Vagina (tissue), 2 donors: ENCODE results near the gene PAPSS1. TPM values are rescaled to one million over a fixed set of nuclear protein-coding genes. Genes with fewer than 3 reads are reported as not detected.

ENCODE experiments used
- DNase-seq, 2 donors: peaks; one replicate each; pipeline ENCODE4 v3.0.0-alpha.2; 2017; ENCODE audit errors: extremely low spot score in 2 of 2
- H3K27ac ChIP-seq: fragments of 200-600 bp; sonication (generic); one replicate; pipeline ENCODE4 v1.5.1; 2019
- H3K27me3 ChIP-seq: fragments of 200-600 bp; sonication (generic); one replicate; pipeline ENCODE4 v1.5.1; 2019
- H3K36me3 ChIP-seq, 2 donors: fragments of 200-600 bp; sonication (generic); one replicate each; pipeline ENCODE4 v1.5.1; 2017 to 2019
- H3K4me1 ChIP-seq: fragments of 200-600 bp; sonication (generic); one replicate; pipeline ENCODE4 v1.5.1; 2019
- H3K4me3 ChIP-seq, 2 donors: fragments of 200-600 bp; sonication (generic); 1 replicate in 1 of 2; 2 replicates in 1 of 2; pipeline ENCODE4 v1.5.1; 2016 to 2019
- H3K9me3 ChIP-seq: fragments of 200-600 bp; sonication (generic); one replicate; pipeline ENCODE4 v1.5.1; 2019
- CTCF ChIP-seq, 3 experiments: fragments of 450-650 bp in 2 of 3; fragments of 200-600 bp in 1 of 3; sonication (generic) in 1 of 3; IDR thresholded peaks; one replicate each; pipeline ENCODE4 v1.5.1; 2017 to 2019; ENCODE audit warnings: antibody characterized with exemption in 3 of 3, mild to moderate bottlenecking in 2 of 3, moderate library complexity in 2 of 3
- POLR2A ChIP-seq, 2 donors: fragments of 450-650 bp; IDR thresholded peaks; one replicate each; pipeline ENCODE4 v1.6.1; 2017; ENCODE audit warnings: antibody characterized with exemption in 2 of 2, mild to moderate bottlenecking in 2 of 2, moderate library complexity in 2 of 2
- POLR2AphosphoS5 ChIP-seq, 2 donors: sonication (generic); formaldehyde crosslinking; IDR thresholded peaks; one replicate each; pipeline ENCODE4 v1.9.0; 2017; ENCODE audit warnings: antibody characterized with exemption in 2 of 2, mild to moderate bottlenecking in 2 of 2, low read depth in 1 of 2; ENCODE audit not compliant: insufficient read depth in 1 of 2
- intact Hi-C: fragments of 100-400 bp; cut with DNase I; formaldehyde crosslinking; loops from one replicate; pipeline ENCODE4 v1.15.1; 2023
- total RNA-seq: library from RNA; depleted of rRNA; stranded (reverse); fragments of >200 nt; gene quantifications from one replicate; pipeline ENCODE4 v1.2.3, GENCODE V29; 2016

The PAPSS1 gene
- total RNA-seq, 1 donor from 2014 or later: 27.5 TPM

- Histone ChIP-seq H3K4me3 (no peak overlapping the region), H3K9me3 (peaks cover 16% of the 10 kb centered on the region), H3K27me3 (no peaks in the 10 kb centered on the region), H3K36me3 (no peaks in the 10 kb centered on the region), H3K4me1 (no peaks in the 10 kb centered on the region), H3K27ac (no peak overlapping the region)
- intact Hi-C loops: no loop called here
- no peak for DNase-seq
- TF ChIP-seq POLR2AphosphoS5 (IDR thresholded peaks at IDR 0.05; ENCODE audit: insufficient read depth in 1 of 2, low read depth in 1 of 2): no peak
- TF ChIP-seq POLR2A (IDR thresholded peaks at IDR 0.05): no peak
Observed at GRCh38 chr4:107589269-107589668, 130.8 kb downstream of the PAPSS1 start.

DNA sequence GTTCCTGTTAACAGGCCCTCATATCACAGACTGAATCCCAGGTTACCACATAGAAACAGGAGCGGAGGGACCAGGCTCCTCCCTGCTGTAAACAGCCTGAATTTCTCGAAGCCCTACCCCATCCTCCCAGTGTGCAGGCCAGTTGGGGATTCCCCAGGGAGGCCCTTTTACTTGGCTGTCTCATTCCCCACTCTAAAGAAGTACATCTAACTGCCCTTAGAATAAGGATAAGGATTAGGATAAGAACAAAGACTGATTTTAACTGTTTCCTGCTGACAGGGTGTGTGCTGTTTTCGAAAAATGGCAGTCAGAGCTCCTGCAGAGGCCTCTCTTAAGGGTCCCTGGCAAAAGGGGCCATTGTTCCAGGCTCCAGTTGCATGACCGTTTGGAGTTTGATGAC lies 133.7 kb downstream of the PAPSS1 start:
- Histone ChIP-seq H3K27ac (no peak overlapping the region), H3K4me3 (no peak overlapping the region), H3K27me3 (no peaks in the 10 kb centered on the region), H3K4me1 (no peaks in the 10 kb centered on the region), H3K36me3 (no peaks in the 10 kb centered on the region), H3K9me3 (peaks cover 16% of the 10 kb centered on the region)
- DNase-seq: no peak
- intact Hi-C loops: no loop called here
- TF ChIP-seq POLR2AphosphoS5 (IDR thresholded peaks at IDR 0.05; ENCODE audit: insufficient read depth in 1 of 2, low read depth in 1 of 2): no peak

- intact Hi-C loops: no loop called here
- no peak for TF ChIP-seq POLR2AphosphoS5 (IDR thresholded peaks at IDR 0.05; ENCODE audit: insufficient read depth in 1 of 2, low read depth in 1 of 2)
- no peak for TF ChIP-seq CTCF (IDR thresholded peaks at IDR 0.05)
- no peak for TF ChIP-seq POLR2A (IDR thresholded peaks at IDR 0.05)
- no peaks in the 10 kb centered on the region for H3K4me1 ChIP-seq
- no peaks in the 10 kb centered on the region for H3K27me3 ChIP-seq
- no peaks in the 10 kb centered on the region for H3K36me3 ChIP-seq
- H3K4me3 ChIP-seq: no peak overlapping the region
- no peak overlapping the region for H3K27ac ChIP-seq
- no peaks in the 10 kb centered on the region for H3K9me3 ChIP-seq
- DNase-seq: no peak
Observed at GRCh38 chr4:107579099-107579498, 140.9 kb downstream of the PAPSS1 start.

DNA sequence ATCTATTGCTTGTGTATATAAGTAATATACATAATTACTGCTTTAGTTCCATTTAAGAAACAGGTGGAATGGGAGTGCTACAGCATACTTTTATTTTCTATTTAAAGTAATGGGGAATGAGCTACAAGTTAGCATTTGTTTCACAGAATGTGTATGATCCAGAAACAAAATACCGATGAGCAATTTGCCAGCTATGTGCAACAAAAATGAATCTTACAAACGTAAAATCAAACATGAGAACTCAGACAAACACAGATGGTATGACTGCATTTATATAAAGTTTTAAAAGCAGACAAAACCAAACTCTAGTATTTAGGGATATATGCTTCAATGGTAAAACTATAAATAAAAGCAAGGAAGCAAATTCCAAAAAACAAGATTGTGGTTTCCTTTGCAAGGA lies 141.7 kb downstream of the PAPSS1 start:
- intact Hi-C loops: no loop called here
- Histone ChIP-seq H3K36me3 (no peaks in the 10 kb centered on the region), H3K27me3 (no peaks in the 10 kb centered on the region), H3K4me3 (no peak overlapping the region), H3K9me3 (no peaks in the 10 kb centered on the region), H3K27ac (no peak overlapping the region), H3K4me1 (no peaks in the 10 kb centered on the region)
- no peak for DNase-seq
- TF ChIP-seq POLR2A (IDR thresholded peaks at IDR 0.05) (no peak), POLR2AphosphoS5 (IDR thresholded peaks at IDR 0.05; ENCODE audit: insufficient read depth in 1 of 2, low read depth in 1 of 2) (no peak), CTCF (IDR thresholded peaks at IDR 0.05) (no peak)

DNA sequence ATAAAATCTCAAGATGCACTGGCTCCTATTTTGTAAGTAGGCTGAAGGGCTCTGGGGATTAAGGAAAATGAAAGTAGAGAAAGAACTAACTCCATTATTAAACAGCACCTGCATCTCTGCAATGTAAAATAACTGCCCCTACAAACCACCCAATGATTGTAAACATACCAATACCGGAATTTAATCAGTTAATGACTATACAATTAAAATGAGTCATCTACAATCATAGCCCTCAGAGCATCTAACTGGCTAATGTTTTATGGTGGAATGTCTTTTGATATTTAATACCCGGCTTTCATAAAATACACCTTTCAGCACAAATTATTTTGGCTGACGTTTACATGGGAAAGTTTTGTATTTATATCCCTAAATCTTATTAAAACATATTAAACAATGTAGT lies 142.3 kb downstream of the PAPSS1 start:
- H3K27me3 ChIP-seq: no peaks in the 10 kb centered on the region
- intact Hi-C loops: no loop called here
- H3K4me1 ChIP-seq: no peaks in the 10 kb centered on the region
- TF ChIP-seq POLR2AphosphoS5 (IDR thresholded peaks at IDR 0.05; ENCODE audit: insufficient read depth in 1 of 2, low read depth in 1 of 2) (no peak), CTCF (IDR thresholded peaks at IDR 0.05) (no peak), POLR2A (IDR thresholded peaks at IDR 0.05) (no peak)
- DNase-seq: no peak
- H3K9me3 ChIP-seq: no peaks in the 10 kb centered on the region
- H3K4me3 ChIP-seq: no peak overlapping the region
- H3K27ac ChIP-seq: no peak overlapping the region
- H3K36me3 ChIP-seq: no peaks in the 10 kb centered on the region

DNA sequence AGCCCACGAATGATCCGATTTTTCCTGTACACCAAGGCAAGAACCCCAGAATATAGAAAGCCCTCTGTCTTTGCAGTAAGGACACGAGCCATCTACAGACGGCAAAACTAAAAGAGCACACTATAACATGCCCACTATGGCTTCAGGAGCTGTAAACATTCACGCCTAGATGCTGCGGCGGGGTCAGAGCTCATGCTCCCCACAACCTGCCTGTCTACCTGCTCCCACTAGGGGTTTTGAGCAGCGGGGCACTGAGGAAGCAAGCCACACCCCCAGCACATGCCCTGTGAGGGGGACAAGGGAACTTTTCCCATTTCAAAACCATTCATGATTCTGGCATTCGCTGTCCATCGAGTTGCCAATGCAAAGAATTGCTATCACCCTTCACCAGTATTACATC lies 144.8 kb downstream of the PAPSS1 start:
- Histone ChIP-seq H3K36me3 (no peaks in the 10 kb centered on the region), H3K4me1 (no peaks in the 10 kb centered on the region), H3K27me3 (no peaks in the 10 kb centered on the region), H3K9me3 (no peaks in the 10 kb centered on the region), H3K4me3 (no peak overlapping the region), H3K27ac (no peak overlapping the region)
- no peak for DNase-seq
- intact Hi-C loops: no loop called here
- no peak for TF ChIP-seq POLR2A (IDR thresholded peaks at IDR 0.05)
- no peak for TF ChIP-seq CTCF (IDR thresholded peaks at IDR 0.05)
- TF ChIP-seq POLR2AphosphoS5 (IDR thresholded peaks at IDR 0.05; ENCODE audit: insufficient read depth in 1 of 2, low read depth in 1 of 2): no peak
